HCT116 (cell line): ENCODE measurements around the gene KRTAP5-4. TPM values are rescaled to one million over a fixed set of nuclear protein-coding genes. Genes with fewer than 3 reads are reported as not detected.

Source experiments
- ATAC-seq: fragments of 200-7000 bp; cut with Tn5 transposase; 2 replicates; pipeline ENCODE4 v1.9.1; 2020; ENCODE audit warnings: mild to moderate bottlenecking, moderate library complexity
- BruUV-seq: library from RNA; stranded (reverse); fragments of 400-500 nt; replicated peaks from 2 replicates; lab custom pipeline; 2021; lab: Mats Ljungman, UMichigan
- CTCF ChIA-PET: fragments of 300-600 bp; sonication (Branson Sonifier 250); formaldehyde crosslinking; loops from one replicate; lab custom pipeline; 2021; ENCODE audit warnings: antibody characterized with exemption; lab: Charles Lee
- POLR2A ChIA-PET: fragments of 300-600, 350-600 bp; sonication (Branson Sonifier 250); formaldehyde crosslinking; loops from one replicate; lab custom pipeline; 2021; ENCODE audit warnings: antibody characterized with exemption; lab: Charles Lee
- RAD21 ChIA-PET, 2 experiments: fragments of 300-600 bp; sonication (Branson Sonifier 250); formaldehyde crosslinking; loops; one replicate each; lab custom pipeline; 2023; ENCODE audit warnings: low total read pairs in 2 of 2; ENCODE audit not compliant: uncharacterized antibody in 2 of 2, unreplicated experiment in 2 of 2, low non-redundant PET in 1 of 2; lab: Charles Lee
- DNase-seq: peaks from one replicate; pipeline ENCODE4 v3.0.0-alpha.2; 2010; ENCODE audit warnings: low read depth, low spot score
- H2AFZ ChIP-seq: fragments of 200-600 bp; shearing (Covaris generic), sonication (generic); 2 replicates; pipeline ENCODE4 v1.6.1; 2017; ENCODE audit warnings: low read depth, mixed run types, mixed read lengths, antibody characterized with exemption, low read length; ENCODE audit not compliant: poor library complexity, severe bottlenecking
- H3K27ac ChIP-seq: 2 replicates; pipeline ENCODE4 v1.5.1; 2012; ENCODE audit warnings: low read depth, low read length
- H3K27me3 ChIP-seq: fragments of 200-600 bp; sonication (generic); 2 replicates; pipeline ENCODE4 v1.6.1; 2016; ENCODE audit warnings: mixed run types, low read length, mixed read lengths; ENCODE audit not compliant: insufficient read depth
- H3K36me3 ChIP-seq, 2 experiments: fragments of 200-500 bp in 1 of 2; fragments of 200-600 bp in 1 of 2; sonication (Bioruptor generic) in 1 of 2; sonication (generic) in 1 of 2; 2 replicates each; pipeline versions ENCODE4 v1.5.1 to v1.6.1; 2014 to 2016; ENCODE audit warnings: low read length in 2 of 2, inconsistent platforms in 1 of 2, mixed read lengths in 1 of 2, mixed run types in 1 of 2; ENCODE audit not compliant: insufficient read depth in 2 of 2, control insufficient read depth in 1 of 2
- H3K4me1 ChIP-seq, 2 experiments: fragments of 200-600 bp in 1 of 2; sonication (generic) in 1 of 2; 2 replicates each; pipeline versions ENCODE4 v1.5.1 to v1.6.1; 2012 to 2017; ENCODE audit warnings: low read length in 2 of 2, inconsistent platforms in 1 of 2, mild to moderate bottlenecking in 1 of 2, mixed read lengths in 1 of 2, mixed run types in 1 of 2, moderate library complexity in 1 of 2; ENCODE audit not compliant: insufficient read depth in 2 of 2, control insufficient read depth in 1 of 2
- H3K4me2 ChIP-seq: fragments of 200-600 bp; sonication (generic); 2 replicates; pipeline ENCODE4 v1.6.1; 2017; ENCODE audit warnings: mixed run types, low read length, mixed read lengths
- H3K4me3 ChIP-seq, 2 experiments: fragments of 200-600 bp in 1 of 2; sonication (generic) in 1 of 2; replicated peaks in 1 of 2; 2 replicates each; pipeline ENCODE4 v1.5.1; 2011 to 2016; ENCODE audit warnings: low read length in 2 of 2, control low read depth in 1 of 2, low read depth in 1 of 2, mild to moderate bottlenecking in 1 of 2, mixed read lengths in 1 of 2, mixed run types in 1 of 2
- H3K79me2 ChIP-seq: fragments of 200-600 bp; sonication (generic); 2 replicates; pipeline ENCODE4 v1.6.1; 2017; ENCODE audit warnings: mild to moderate bottlenecking, mixed run types, low read length, moderate library complexity, mixed read lengths; ENCODE audit not compliant: insufficient read depth
- H3K9ac ChIP-seq: fragments of 200-600 bp; sonication (generic); 2 replicates; pipeline ENCODE4 v1.6.1; 2016; ENCODE audit warnings: low read length, mixed read lengths
- H3K9me2 ChIP-seq: fragments of 200-600 bp; sonication (generic), shearing (Covaris generic); 2 replicates; pipeline ENCODE4 v1.6.1; 2017; ENCODE audit warnings: mixed run types, mild to moderate bottlenecking, moderate library complexity; ENCODE audit not compliant: insufficient read depth
- H3K9me3 ChIP-seq, 2 experiments: fragments of 200-500 bp in 1 of 2; fragments of 200-600 bp in 1 of 2; sonication (Bioruptor generic) in 1 of 2; sonication (generic) in 1 of 2; 2 replicates each; pipeline ENCODE4 v1.6.1; 2014 to 2017; ENCODE audit warnings: low read length in 2 of 2, mixed read lengths in 2 of 2, inconsistent platforms in 1 of 2, low read depth in 1 of 2, mild to moderate bottlenecking in 1 of 2, mixed run types in 1 of 2, moderate library complexity in 1 of 2; ENCODE audit not compliant: control insufficient read depth in 1 of 2, insufficient read depth in 1 of 2
- H4K20me1 ChIP-seq: fragments of 200-600 bp; sonication (generic), shearing (Covaris generic); 2 replicates; pipeline ENCODE4 v1.6.1; 2017; ENCODE audit warnings: mixed run types, mild to moderate bottlenecking, moderate library complexity; ENCODE audit not compliant: insufficient read depth
- CEBPB ChIP-seq: IDR thresholded peaks from 2 replicates; pipeline ENCODE4 v1.6.1; 2012; ENCODE audit warnings: low read depth
- EZH2 ChIP-seq: fragments of 200-600 bp; sonication (generic); IDR thresholded peaks from 2 replicates; pipeline ENCODE4 v1.6.1; 2017; ENCODE audit warnings: antibody characterized with exemption, mixed run types
- EZH2phosphoT487 ChIP-seq: fragments of 200-600 bp; IDR thresholded peaks from 2 replicates; pipeline ENCODE4 v1.6.1; 2018; ENCODE audit warnings: antibody characterized with exemption, borderline replicate concordance
- FOSL1 ChIP-seq: IDR thresholded peaks from 2 replicates; pipeline ENCODE4 v1.6.1; 2012; ENCODE audit warnings: low read depth
- POLR2AphosphoS5 ChIP-seq: IDR thresholded peaks from 2 replicates; pipeline ENCODE4 v1.6.1; 2011; ENCODE audit warnings: mild to moderate bottlenecking, low read depth, low read length, moderate library complexity
- RAD21 ChIP-seq: IDR thresholded peaks from 2 replicates; pipeline ENCODE4 v1.6.1; 2012; ENCODE audit warnings: low read depth, mild to moderate bottlenecking
- SIN3A ChIP-seq: IDR thresholded peaks from 2 replicates; pipeline ENCODE4 v1.6.1; 2012; ENCODE audit warnings: low read depth
- SRF ChIP-seq: IDR thresholded peaks from 2 replicates; pipeline ENCODE4 v1.6.1; 2012; ENCODE audit warnings: low read depth
- YY1 ChIP-seq: IDR thresholded peaks from 2 replicates; pipeline ENCODE4 v1.6.1; 2011; ENCODE audit warnings: low read length, low read depth, moderate library complexity, mild to moderate bottlenecking; ENCODE audit not compliant: insufficient replicate concordance; ENCODE audit errors: extremely low read depth
- ZNF274 ChIP-seq: fragments of 200-500 bp; sonication (Bioruptor generic); IDR thresholded peaks from 2 replicates; pipeline ENCODE4 v1.6.1; 2014; ENCODE audit warnings: mild to moderate bottlenecking, low read depth, low read length, inconsistent platforms
- intact Hi-C: fragments of 100-400 bp; cut with micrococcal nuclease; formaldehyde crosslinking; loops from 2 replicates; pipeline ENCODE4 v1.10.0; 2022
- total RNA-seq: library from RNA; stranded (reverse); gene quantifications from one replicate; pipeline ENCODE4 v1.2.1, GENCODE V29; 2021; ENCODE audit not compliant: unreplicated experiment
- TF ChIP-seq, protein P1 (sequence below): IDR thresholded peaks from 2 replicates; pipeline ENCODE4 v1.6.1; 2012
- TF ChIP-seq, protein P2 (sequence below): IDR thresholded peaks from 2 replicates; pipeline ENCODE4 v1.6.1; 2012
- TF ChIP-seq, protein P3 (sequence below): IDR thresholded peaks from 2 replicates; pipeline ENCODE4 v1.6.1; 2012; ENCODE audit warnings: low read depth

KRTAP5-4 gene
- total RNA-seq, 1 experiment from 2014 or later: not detected

DNA sequence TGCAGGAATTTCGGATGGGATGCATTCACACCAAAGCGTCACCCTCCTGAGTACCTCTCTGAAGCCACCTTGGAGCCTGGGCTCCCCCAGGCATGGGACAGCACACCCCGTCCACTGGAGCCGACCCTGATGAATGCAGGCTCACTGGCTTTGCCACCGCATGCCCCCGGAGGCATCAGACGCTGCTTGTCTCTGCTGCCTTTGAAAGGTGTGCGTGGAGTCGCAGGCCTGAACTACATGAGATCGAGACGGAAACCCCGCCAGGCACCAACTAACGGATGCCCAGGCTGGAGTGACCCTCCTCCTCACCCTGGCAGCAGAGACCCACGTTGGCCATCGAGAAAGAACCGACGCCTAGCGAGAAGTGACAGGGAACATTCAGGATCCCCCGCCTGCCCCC, 30.1 kb upstream of the KRTAP5-4 start:
- Histone ChIP-seq H3K27ac (no peak overlapping the region), H3K4me1 (peaks cover 0 to 7% of the 10 kb centered on the region in 2 experiments; a peak in 3 of 4 replicates), H3K9me2 (no peaks in the 10 kb centered on the region), H3K9me3 (no peaks in the 10 kb centered on the region), H2AFZ (no peak overlapping the region), H3K79me2 (no peaks in the 10 kb centered on the region), H3K4me3 (no peak overlapping the region), H3K27me3 (no peaks in the 10 kb centered on the region), H3K36me3 (no peaks in the 10 kb centered on the region), H4K20me1 (no peaks in the 10 kb centered on the region), H3K9ac (no peak overlapping the region), H3K4me2 (no peak overlapping the region)
- BruUV-seq: no TSS peak
- DNase-seq (no peak), ATAC-seq (no peak)
- CTCF ChIA-PET: interaction anchor here (0.7 to 2.4 kb wide), 31 partner anchors 9 to 534 kb away, joined by 3 to 129 read pairs (median 5); partner anchors contain the start of genes H19, MRPL23 and SYT8
- RAD21 ChIA-PET: interaction anchor here (0.8 to 1.3 kb wide), 17 partner anchors 42 to 504 kb away, joined by 3 to 26 read pairs (median 4); no protein-coding TSS in a partner anchor
- TF ChIP-seq FOSL1: no peak
- no peak for TF ChIP-seq CEBPB
- no peak for TF ChIP-seq POLR2AphosphoS5
- TF ChIP-seq, protein P1, sequence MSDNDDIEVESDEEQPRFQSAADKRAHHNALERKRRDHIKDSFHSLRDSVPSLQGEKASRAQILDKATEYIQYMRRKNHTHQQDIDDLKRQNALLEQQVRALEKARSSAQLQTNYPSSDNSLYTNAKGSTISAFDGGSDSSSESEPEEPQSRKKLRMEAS: no peak
- no peak for TF ChIP-seq EZH2phosphoT487
- TF ChIP-seq YY1: no peak
- POLR2A ChIA-PET: interaction anchor here (1.0 to 1.2 kb wide), 3 partner anchors 175 to 182 kb away, joined by 3 to 6 read pairs (median 5); no protein-coding TSS in a partner anchor
- intact Hi-C loops: loop anchor here (1.0 to 5.0 kb wide), 4 partner anchors 41 to 500 kb away; no protein-coding TSS in a partner anchor

DNA sequence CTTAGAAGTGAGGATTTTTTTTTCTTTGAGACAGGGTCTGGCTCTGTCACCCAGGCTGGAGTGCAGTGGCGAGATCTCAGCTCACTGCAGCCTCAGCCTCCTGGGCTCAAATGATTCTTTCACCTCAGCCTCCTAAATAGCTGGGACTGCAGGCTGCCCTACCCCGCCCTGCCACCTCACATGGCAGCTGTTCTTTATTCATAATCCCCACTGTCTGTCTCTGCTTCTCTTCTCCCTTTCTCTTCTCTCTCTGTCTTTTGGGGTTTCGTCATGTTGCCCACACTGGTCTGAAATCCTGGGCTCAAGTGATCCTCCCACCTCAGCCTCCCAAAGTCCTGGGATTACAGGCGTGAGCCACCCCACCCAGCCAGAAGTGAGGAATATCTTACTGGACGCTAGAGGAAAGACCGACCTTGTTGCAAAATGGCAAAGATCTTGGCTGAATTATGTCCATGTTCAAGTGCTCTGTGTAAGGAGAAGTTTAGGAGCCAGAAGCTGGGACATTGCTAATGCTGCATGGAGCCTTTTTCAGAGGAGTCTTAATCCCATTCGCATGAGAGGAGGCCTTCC, 29.6 kb upstream of the KRTAP5-4 start:
- Histone ChIP-seq H3K9ac (no peak overlapping the region), H3K4me2 (no peak overlapping the region), H3K4me3 (no peak overlapping the region), H3K79me2 (no peaks in the 10 kb centered on the region), H3K9me3 (no peaks in the 10 kb centered on the region), H4K20me1 (no peaks in the 10 kb centered on the region), H3K4me1 (peaks cover 0 to 7% of the 10 kb centered on the region in 2 experiments; a peak in 3 of 4 replicates), H3K27me3 (no peaks in the 10 kb centered on the region), H3K27ac (no peak overlapping the region), H3K9me2 (no peaks in the 10 kb centered on the region), H2AFZ (no peak overlapping the region), H3K36me3 (no peaks in the 10 kb centered on the region)
- ATAC-seq: no peak
- DNase-seq: no peak
- intact Hi-C loops: loop anchor here (5.0 kb wide), 1 partner anchor 231 kb away; no protein-coding TSS in a partner anchor
- RAD21 ChIA-PET: no interaction called here
- CTCF ChIA-PET: interaction anchor here (1.6 to 1.7 kb wide), 3 partner anchors 12 to 500 kb away, joined by 3 to 11 read pairs (median 4); no protein-coding TSS in a partner anchor
- no TSS peak for BruUV-seq
- POLR2A ChIA-PET: no interaction called here
- TF ChIP-seq SIN3A (no peak), ZNF274 (no peak), YY1 (no peak), SRF (no peak), EZH2 (no peak), FOSL1 (no peak), RAD21 (no peak)
- TF ChIP-seq, protein P2, sequence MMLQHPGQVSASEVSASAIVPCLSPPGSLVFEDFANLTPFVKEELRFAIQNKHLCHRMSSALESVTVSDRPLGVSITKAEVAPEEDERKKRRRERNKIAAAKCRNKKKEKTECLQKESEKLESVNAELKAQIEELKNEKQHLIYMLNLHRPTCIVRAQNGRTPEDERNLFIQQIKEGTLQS: no peak
- TF ChIP-seq, protein P3, sequence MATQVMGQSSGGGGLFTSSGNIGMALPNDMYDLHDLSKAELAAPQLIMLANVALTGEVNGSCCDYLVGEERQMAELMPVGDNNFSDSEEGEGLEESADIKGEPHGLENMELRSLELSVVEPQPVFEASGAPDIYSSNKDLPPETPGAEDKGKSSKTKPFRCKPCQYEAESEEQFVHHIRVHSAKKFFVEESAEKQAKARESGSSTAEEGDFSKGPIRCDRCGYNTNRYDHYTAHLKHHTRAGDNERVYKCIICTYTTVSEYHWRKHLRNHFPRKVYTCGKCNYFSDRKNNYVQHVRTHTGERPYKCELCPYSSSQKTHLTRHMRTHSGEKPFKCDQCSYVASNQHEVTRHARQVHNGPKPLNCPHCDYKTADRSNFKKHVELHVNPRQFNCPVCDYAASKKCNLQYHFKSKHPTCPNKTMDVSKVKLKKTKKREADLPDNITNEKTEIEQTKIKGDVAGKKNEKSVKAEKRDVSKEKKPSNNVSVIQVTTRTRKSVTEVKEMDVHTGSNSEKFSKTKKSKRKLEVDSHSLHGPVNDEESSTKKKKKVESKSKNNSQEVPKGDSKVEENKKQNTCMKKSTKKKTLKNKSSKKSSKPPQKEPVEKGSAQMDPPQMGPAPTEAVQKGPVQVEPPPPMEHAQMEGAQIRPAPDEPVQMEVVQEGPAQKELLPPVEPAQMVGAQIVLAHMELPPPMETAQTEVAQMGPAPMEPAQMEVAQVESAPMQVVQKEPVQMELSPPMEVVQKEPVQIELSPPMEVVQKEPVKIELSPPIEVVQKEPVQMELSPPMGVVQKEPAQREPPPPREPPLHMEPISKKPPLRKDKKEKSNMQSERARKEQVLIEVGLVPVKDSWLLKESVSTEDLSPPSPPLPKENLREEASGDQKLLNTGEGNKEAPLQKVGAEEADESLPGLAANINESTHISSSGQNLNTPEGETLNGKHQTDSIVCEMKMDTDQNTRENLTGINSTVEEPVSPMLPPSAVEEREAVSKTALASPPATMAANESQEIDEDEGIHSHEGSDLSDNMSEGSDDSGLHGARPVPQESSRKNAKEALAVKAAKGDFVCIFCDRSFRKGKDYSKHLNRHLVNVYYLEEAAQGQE: no peak
- TF ChIP-seq, protein P1: no peak
